ENCODE data around the gene RDM1. TPM values are rescaled to one million over a fixed set of nuclear protein-coding genes. Genes with fewer than 3 reads are reported as not detected.

Gene RDM1
- total and polyA plus RNA-seq, 12 donors = 0.48 to 1.1 TPM; not detected in 10

- no peak within 1 kb of the TSS for H3K4me3 ChIP-seq
- no peaks in the 10 kb centered on the region for H3K27me3 ChIP-seq
- DNase-seq = no peak
- TF ChIP-seq POLR2A (IDR thresholded peaks at IDR 0.05) (no peak), CTCF (IDR thresholded peaks at IDR 0.05) (no peak)
- H3K36me3 ChIP-seq (replicated peaks in 1 of 2) = no peaks in the 10 kb centered on the region
- H3K9me3 ChIP-seq (replicated peaks in 1 of 3) = no peaks in the 10 kb centered on the region
- peaks cover 5 to 14% of the 10 kb centered on the region in 2 donors for H3K4me1 ChIP-seq (replicated peaks in 1 of 2)
- intact Hi-C loops (cut with DNase I) = no loop called here
- 90 to 100% (median 91%) methylated on average over 3 of the region's 3 CpGs for WGBS, 4 donors
- no peak within 1 kb of the TSS for H3K27ac ChIP-seq
Observed at GRCh38 chr17:35868737-35869136, 61.8 kb downstream of the RDM1 start, which contains the start of gene HEATR9. TSS of gene HEATR9 (minus strand) at chr17:35868891. CDS start at chr17:35868742, 149 bp downstream.

Small RNA genes within 50 kb of the gene (small RNA-seq; reads per million reads assigned to genes)
- 272 to 562 reads per million in 2 donors for gene RF00100

Other genes with a start within 250 kb of the RDM1 start
- gene RASL10B, start 199.1 kb downstream of the RDM1 start, total RNA-seq = 1 to 10 TPM; 1.1 to 8.1 (median 3.8) TPM
- gene RASL10B, start 199.1 kb downstream of the RDM1 start, polyA plus RNA-seq = 1 to 10 TPM; 1.4 to 1.7 (median 1.5) TPM
- gene GAS2L2, start 177.5 kb downstream of the RDM1 start, total RNA-seq = under 1 TPM in 3 of 9 donors, not detected in 6; 0.06 to 0.22 (median 0.08) TPM
- under 1 TPM in 2 of 3 donors, not detected in 1; 0.08 to 0.10 TPM for gene GAS2L2, start 177.5 kb downstream of the RDM1 start, polyA plus RNA-seq
- gene C17orf50, start 169.9 kb downstream of the RDM1 start, total RNA-seq = under 1 TPM in 2 of 9 donors, not detected in 7; 0.11 to 0.83 TPM
- under 1 TPM in 2 of 3 donors, not detected in 1; 0.07 to 0.24 TPM for gene C17orf50, start 169.9 kb downstream of the RDM1 start, polyA plus RNA-seq
- gene MMP28, start 135.1 kb downstream of the RDM1 start, total RNA-seq = 10 to 100 TPM in 1 of 9 donors, 1 to 10 TPM in 7, under 1 TPM in 1; 0.67 to 11.1 (median 4.8) TPM
- 1 to 10 TPM in 2 of 3 donors, under 1 TPM in 1; 0.97 to 7.4 (median 4.3) TPM for gene MMP28, start 135.1 kb downstream of the RDM1 start, polyA plus RNA-seq
- 100 to 1,000 TPM in 4 of 9 donors, 10 to 100 TPM in 5; 27.8 to 153 (median 60.2) TPM for gene TAF15, start 121.3 kb downstream of the RDM1 start, total RNA-seq
- 100 to 1,000 TPM; 143 to 213 (median 199) TPM for gene TAF15, start 121.3 kb downstream of the RDM1 start, polyA plus RNA-seq
- gene HEATR9, start 61.9 kb downstream of the RDM1 start, total RNA-seq = not detected
- under 1 TPM; 0.03 to 0.32 (median 0.13) TPM for gene HEATR9, start 61.9 kb downstream of the RDM1 start, polyA plus RNA-seq
- 10 to 100 TPM in 2 of 9 donors, 1 to 10 TPM in 6, under 1 TPM in 1; 0.83 to 10.7 (median 4.0) TPM for gene CCL5, start 50.4 kb downstream of the RDM1 start, total RNA-seq
- gene CCL5, start 50.4 kb downstream of the RDM1 start, polyA plus RNA-seq = 1 to 10 TPM; 5.4 to 8.8 (median 7.6) TPM
- gene LYZL6, start 12.9 kb upstream of the RDM1 start, total RNA-seq = not detected
- not detected for gene LYZL6, start 12.9 kb upstream of the RDM1 start, polyA plus RNA-seq
- 1 to 10 TPM in 1 of 9 donors, under 1 TPM in 5, not detected in 3; 0.22 to 1.6 (median 0.57) TPM for gene CCL16, start 50.7 kb upstream of the RDM1 start, total RNA-seq
- gene CCL16, start 50.7 kb upstream of the RDM1 start, polyA plus RNA-seq = 1 to 10 TPM in 1 of 3 donors, under 1 TPM in 2; 0.16 to 3.2 (median 0.24) TPM
- 100 to 1,000 TPM in 3 of 9 donors, 10 to 100 TPM in 6; 15.3 to 129 (median 53.2) TPM for gene CCL14, start 56.0 kb upstream of the RDM1 start, total RNA-seq
- 100 to 1,000 TPM in 2 of 3 donors, 10 to 100 TPM in 1; 75.8 to 268 (median 250) TPM for gene CCL14, start 56.0 kb upstream of the RDM1 start, polyA plus RNA-seq
- gene CCL15, start 70.8 kb upstream of the RDM1 start, total RNA-seq = 1 to 10 TPM in 3 of 9 donors, under 1 TPM in 2, not detected in 4; 0.28 to 1.7 (median 1.1) TPM
- gene CCL15, start 70.8 kb upstream of the RDM1 start, polyA plus RNA-seq = under 1 TPM in 2 of 3 donors, not detected in 1; 0.17 to 0.38 TPM
- 10 to 100 TPM in 5 of 9 donors, 1 to 10 TPM in 4; 1.9 to 25.7 (median 10.0) TPM for gene CCL23, start 87.2 kb upstream of the RDM1 start, total RNA-seq
- gene CCL23, start 87.2 kb upstream of the RDM1 start, polyA plus RNA-seq = 1 to 10 TPM; 1.9 to 9.8 (median 3.3) TPM
- 1 to 10 TPM in 4 of 9 donors, under 1 TPM in 1, not detected in 4; 0.32 to 2.2 (median 1.6) TPM for gene CCL18, start 133.5 kb upstream of the RDM1 start, total RNA-seq
- gene CCL18, start 133.5 kb upstream of the RDM1 start, polyA plus RNA-seq = 1 to 10 TPM in 2 of 3 donors, not detected in 1; 1.2 to 5.2 TPM
- gene CCL3, start 159.4 kb upstream of the RDM1 start, total RNA-seq = 10 to 100 TPM in 2 of 9 donors, 1 to 10 TPM in 6, under 1 TPM in 1; 0.54 to 15.3 (median 4.8) TPM
- 1 to 10 TPM; 3.8 to 9.9 (median 5.2) TPM for gene CCL3, start 159.4 kb upstream of the RDM1 start, polyA plus RNA-seq
- 10 to 100 TPM in 2 of 9 donors, 1 to 10 TPM in 6, under 1 TPM in 1; 0.72 to 17.5 (median 5.5) TPM for gene CCL4, start 173.1 kb upstream of the RDM1 start, total RNA-seq
- 10 to 100 TPM in 1 of 3 donors, 1 to 10 TPM in 2; 3.8 to 10.0 (median 5.2) TPM for gene CCL4, start 173.1 kb upstream of the RDM1 start, polyA plus RNA-seq
- 10 to 100 TPM in 1 of 9 donors, 1 to 10 TPM in 5, under 1 TPM in 1, not detected in 2; 0.39 to 10.5 (median 2.7) TPM for gene TBC1D3B, start 245.9 kb upstream of the RDM1 start, total RNA-seq
- gene TBC1D3B, start 245.9 kb upstream of the RDM1 start, polyA plus RNA-seq = 10 to 100 TPM in 2 of 3 donors, not detected in 1; 10.4 to 12.9 TPM